NCI-H774 (cell line): ENCODE measurements around the gene MRNIP.

ENCODE experiments used
- DNase-seq: peaks from one replicate; lab custom pipeline; 2025; lab: John Stamatoyannopoulos, UW

Gene MRNIP

GRCh38 chr5:179887802-179888201 lies 29.2 kb upstream of the MRNIP start:
- no peak for DNase-seq

DNA sequence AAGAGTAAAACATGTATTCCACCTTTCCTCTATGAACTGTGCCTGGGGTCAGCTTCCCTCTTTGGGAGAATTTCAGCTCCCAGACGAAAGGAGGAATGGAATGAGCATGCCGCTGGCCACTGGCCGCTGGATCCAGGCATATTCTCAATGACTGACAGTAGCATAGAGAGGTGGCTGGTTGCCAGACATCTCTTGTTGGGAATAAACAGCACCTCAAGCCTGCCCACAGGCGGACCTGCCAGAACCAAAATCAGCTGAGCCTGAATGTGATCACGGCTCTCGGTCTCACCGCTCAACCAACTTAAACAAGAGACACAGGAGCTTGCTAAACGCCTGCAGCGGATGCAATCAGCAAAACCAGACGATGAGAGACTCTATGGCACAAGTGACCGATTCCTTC lies 28.5 kb upstream of the MRNIP start:
- DNase-seq, result no peak

DNA sequence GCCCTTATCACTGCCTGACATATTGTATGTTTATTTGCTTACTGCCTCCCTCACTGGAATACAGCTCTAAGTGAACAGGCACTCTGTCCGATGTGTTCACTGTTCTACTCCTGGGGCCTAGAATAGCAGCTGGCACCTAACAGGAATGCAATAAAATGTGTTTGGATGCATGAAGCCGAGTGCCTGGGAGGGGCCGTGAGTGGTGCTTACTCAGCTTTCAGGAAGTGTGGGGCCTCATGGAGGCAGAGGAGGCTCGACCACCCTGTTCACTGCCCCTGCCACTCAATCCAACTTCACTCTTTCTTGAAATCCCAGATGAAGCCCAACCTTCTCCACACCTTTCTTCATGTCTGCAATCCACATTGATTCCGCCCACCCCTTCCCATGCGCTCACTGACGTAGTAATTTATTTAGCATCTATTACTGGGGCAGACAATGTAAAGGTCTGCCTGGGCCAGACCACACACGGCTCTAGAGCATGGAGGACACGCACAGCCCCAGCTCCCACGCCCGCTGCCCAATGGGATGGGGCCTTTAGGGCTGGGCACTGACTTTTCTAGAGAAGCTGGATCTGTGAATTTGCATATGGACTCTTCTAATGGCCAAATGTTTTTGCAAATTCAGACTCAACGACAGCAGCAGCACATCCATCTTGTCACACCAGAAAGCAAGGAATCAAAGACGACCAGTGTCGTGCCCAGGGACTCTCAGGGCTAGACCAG lies 27.7 kb upstream of the MRNIP start:
- DNase-seq, result no peak

DNA sequence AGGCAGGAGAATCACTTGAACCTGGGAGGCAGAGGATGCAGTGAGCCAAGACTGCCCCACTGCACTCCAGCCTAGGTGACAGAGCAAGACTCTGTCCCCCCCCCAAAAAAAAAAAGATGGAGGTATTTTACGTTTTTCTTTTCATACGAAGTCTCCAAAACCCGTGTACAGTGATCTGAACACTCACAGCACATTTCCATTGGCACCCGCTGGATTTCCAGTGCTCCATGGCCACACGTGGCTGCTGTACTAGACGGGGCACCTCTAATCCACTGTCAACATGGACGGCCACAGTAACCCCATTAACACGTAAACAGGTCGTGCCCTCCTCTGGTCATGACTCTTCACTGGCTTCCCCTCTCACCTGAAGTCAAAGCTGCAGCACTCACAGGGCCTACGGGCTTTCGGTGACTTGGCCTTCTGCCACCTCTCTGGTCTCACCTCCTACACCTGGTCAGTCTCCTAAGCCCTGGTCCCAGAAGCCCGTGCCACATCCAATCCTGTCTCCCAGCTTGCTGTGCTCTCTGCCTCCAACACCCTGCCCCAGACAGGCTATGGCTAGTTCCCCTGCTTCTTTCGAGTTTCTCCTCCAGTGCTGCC lies 27.0 kb upstream of the MRNIP start:
- no peak for DNase-seq

- no peak for DNase-seq
Observed at GRCh38 chr5:179883163-179883562, 24.5 kb upstream of the MRNIP start.

- no peak for DNase-seq
Observed at GRCh38 chr5:179882338-179882737, 23.7 kb upstream of the MRNIP start.

DNA sequence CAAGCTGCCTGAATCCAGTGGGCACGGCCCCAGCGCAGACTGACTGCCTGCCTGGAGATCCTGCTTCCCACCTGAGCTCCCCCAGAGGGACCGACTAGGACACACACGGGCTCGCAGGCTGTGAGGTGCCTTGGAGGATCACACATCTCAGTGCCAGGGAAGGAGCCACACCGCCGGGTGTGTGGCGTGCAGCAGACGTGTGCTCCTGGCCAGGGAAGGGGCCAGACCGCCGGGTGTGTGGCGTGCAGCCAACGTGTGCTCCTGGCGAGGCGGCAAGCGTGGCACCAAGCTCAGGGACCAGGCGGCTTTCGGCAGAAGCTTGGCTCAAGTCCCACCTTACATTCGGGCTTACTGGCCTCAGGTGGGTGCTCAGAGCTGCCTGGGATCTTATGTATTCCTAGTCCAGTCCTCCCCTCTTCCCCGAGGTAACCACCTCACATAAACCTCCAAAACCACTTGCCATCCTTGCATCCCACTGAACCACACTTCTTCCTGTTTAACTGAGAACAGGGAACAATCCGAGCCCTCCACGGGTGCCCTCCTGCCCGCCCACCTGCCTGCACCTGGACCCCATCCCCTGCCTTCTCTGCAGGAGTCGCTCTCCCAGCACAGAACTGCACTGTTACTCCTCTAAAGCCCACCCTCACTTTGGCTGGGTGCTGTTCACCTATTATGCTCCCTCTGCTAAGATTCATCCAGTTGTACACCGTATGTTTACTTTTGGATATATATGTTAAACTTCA lies 22.4 kb upstream of the MRNIP start:
- DNase-seq, result no peak

- no peak for DNase-seq
Observed at GRCh38 chr5:179880066-179880650, 21.5 kb upstream of the MRNIP start.

GRCh38 chr5:179879690-179880010 lies 21.0 kb upstream of the MRNIP start:
- no peak for DNase-seq

DNA sequence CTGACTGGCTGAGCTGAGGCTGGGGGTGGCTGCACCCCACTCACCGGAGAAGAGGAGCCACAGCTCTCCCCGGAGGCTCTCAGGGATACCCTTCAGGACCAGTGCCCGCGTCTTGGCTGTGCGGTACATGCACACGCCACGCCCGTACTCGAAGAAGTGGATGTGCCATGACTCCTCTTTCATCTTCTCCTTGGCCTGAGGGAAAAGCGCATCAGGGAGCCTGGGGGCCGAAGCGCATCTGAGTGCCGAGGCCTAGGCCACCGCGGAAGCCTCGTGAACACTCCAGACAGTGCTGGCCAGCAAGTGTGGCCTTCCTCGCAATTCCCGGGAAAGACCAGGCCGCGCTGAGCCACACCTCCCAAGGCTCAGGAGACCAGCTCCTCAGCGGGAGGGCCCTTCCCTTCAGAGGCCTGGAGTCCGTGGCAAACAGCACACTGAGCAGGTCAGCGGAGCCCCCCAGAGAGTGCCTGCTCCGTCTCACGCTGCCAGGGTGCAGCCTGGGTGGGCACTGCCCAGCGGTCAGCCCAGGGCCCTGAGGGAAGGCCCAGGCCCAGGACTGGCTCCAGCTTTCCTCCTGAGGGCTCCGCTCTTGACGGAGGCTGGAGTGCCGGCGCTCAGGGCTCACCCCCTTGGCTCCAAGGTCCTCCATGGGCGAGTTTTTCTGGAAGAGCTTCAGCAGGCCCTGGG lies 20.5 kb upstream of the MRNIP start:
- no peak for DNase-seq

DNA sequence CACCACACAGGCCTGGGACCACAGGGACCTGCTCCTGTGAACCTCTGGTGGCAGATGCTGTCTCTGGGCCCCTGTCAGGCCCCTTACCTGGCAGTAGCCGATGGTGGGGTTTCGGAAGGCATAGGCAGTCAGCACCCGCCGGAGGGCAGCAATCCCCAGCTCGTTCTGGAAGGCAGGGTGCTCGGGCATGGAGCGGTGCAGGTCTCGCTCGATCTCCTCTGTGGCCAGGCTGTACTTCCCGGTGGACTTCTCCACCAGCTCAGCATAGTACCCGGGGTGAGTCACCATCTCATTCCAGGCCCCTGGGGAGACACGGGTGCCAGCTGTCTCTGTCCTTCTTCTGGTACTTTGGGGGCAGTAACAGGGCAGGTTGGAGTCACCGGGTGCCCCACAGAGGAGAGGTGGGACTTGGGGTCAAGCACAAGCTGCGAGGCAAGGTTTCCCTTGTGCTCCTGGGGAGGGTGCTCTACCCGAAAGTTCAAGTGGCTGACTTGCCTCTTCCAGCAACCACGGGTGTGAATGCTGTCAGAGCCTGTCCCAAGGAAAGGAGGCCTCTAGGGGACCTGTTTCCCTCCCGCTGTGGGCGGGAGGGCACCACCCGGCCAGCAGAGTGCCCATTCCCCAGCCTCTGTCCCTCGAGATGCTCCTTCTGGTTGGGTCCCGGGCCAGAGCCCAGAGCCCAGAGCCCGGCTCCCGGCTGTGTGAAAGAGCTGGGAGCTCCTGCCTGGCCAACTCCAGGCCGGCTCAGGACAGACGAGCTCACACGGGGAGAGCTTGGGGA lies 19.8 kb upstream of the MRNIP start:
- DNase-seq, result no peak

DNA sequence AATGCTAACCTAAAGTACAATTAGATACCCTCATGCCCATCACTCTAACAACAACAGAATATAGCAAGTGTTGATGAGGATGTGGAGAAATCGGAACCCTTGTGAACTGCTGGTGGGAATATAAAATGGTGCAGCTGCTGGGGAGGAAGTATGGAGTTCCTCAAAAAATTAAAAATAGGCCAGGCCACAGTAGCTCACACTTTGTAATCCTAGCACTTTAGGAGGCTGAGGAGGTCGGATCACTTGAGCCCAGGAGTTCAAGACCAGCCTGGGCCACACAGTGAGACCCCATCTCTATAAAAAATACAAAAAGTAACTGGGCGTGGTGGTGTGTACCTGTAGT lies 18.0 kb upstream of the MRNIP start:
- no peak for DNase-seq

- no peak for DNase-seq
Observed at GRCh38 chr5:179875741-179876609, 17.4 kb upstream of the MRNIP start.

- no peak for DNase-seq
Observed at GRCh38 chr5:179874536-179875292, 16.1 kb upstream of the MRNIP start.

- no peak for DNase-seq
Observed at GRCh38 chr5:179874136-179874535, 15.5 kb upstream of the MRNIP start.

GRCh38 chr5:179873588-179874110 lies 15.0 kb upstream of the MRNIP start:
- DNase-seq, result no peak

GRCh38 chr5:179872828-179873575 lies 14.4 kb upstream of the MRNIP start:
- DNase-seq, result no peak

DNA sequence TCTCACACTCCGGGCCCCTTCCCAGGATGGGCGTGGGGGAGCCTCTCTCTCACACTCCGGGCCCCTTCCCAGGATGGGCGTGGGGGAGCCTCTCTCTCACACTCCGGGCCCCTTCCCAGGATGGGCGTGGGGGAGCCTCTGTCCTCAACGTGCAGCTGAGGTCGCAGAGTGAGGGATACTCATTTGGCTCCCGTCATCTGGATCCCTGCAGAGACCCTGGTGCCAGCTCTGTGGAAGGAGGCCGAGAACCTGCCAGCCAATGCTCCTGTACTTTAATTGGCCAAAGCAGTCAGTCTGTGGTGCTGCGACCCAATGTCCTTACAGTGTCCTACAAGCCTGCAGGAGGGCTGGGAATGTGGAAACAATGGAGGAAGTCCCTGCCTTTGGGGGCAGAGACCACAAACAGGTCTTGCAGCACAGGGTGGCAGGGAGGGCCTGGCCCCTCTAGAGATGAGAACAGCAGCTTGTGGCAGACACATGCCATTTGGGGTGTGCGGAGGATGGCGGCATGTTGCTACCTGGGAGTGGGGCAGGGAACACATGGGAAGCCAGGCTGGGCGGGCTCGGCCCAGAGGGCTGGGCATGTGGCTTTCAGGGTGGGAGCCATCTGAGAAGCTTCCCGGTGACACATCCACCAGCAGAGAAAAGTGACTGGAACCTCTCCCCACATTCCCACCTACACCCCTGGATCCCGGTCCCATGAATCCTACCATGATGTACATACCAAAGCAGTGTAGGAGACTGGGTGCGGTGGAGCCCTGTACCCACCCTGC lies 13.6 kb upstream of the MRNIP start:
- no peak for DNase-seq
